Measurements from ENCODE around the gene RNLS. TPM values are rescaled to one million over a fixed set of nuclear protein-coding genes. Genes with fewer than 3 reads are reported as not detected.

The RNLS gene
- total and polyA plus RNA-seq, 8 donors = 2.5 to 6.4 (median 5.9) TPM

GRCh38 chr10:88342733-88343310 lies 240.3 kb downstream of the RNLS start:
- Histone ChIP-seq H3K9me3 (no peaks in the 10 kb centered on the region), H3K4me1 (peaks cover 0 to 14% (median 7%) of the 10 kb centered on the region in 3 donors), H3K36me3 (no peaks in the 10 kb centered on the region), H3K27me3 (no peaks in the 10 kb centered on the region), H3K27ac (no peak overlapping the region), H3K4me3 (no peak overlapping the region)
- intact Hi-C loops (cut with DNase I) = no loop called here
- WGBS, 2 donors = 94 to 95% methylated on average over 3 of the region's 3 CpGs
- no peak for TF ChIP-seq CTCF (IDR thresholded peaks at IDR 0.05)
- FAIRE-seq = no peak
- no peak for ATAC-seq
- no peak for DNase-seq

- DNase-seq (no peak), FAIRE-seq (no peak)
- WGBS, 2 donors = 93 to 100% methylated on average over 1 of the region's 1 CpG
These were observed 246.0 kb downstream of the RNLS start for GRCh38 chr10:88337134-88337533.

GRCh38 chr10:88336334-88336733 lies 246.8 kb downstream of the RNLS start:
- no peak for TF ChIP-seq CTCF (IDR thresholded peaks at IDR 0.05)
- H3K27ac ChIP-seq = no peak overlapping the region
- WGBS, 2 donors = 33 to 40% methylated on average over 4 of the region's 4 CpGs
- DNase-seq = no peak
- no peaks in the 10 kb centered on the region for H3K9me3 ChIP-seq
- H3K4me1 ChIP-seq = no peaks in the 10 kb centered on the region
- H3K36me3 ChIP-seq = no peaks in the 10 kb centered on the region
- no peak overlapping the region for H3K4me3 ChIP-seq
- FAIRE-seq = no peak
- intact Hi-C loops (cut with DNase I) = no loop called here
- no peaks in the 10 kb centered on the region for H3K27me3 ChIP-seq
- ATAC-seq = no peak

More at GRCh38 chr10:88337134-88337533, 246.0 kb downstream of the RNLS start:
- no peaks in the 10 kb centered on the region for H3K36me3 ChIP-seq
- H3K4me1 ChIP-seq = no peaks in the 10 kb centered on the region
- no peak overlapping the region for H3K4me3 ChIP-seq
- H3K27me3 ChIP-seq = no peaks in the 10 kb centered on the region
- no peak overlapping the region for H3K27ac ChIP-seq
- TF ChIP-seq CTCF (IDR thresholded peaks at IDR 0.05) = no peak
- no peaks in the 10 kb centered on the region for H3K9me3 ChIP-seq
- ATAC-seq = no peak
- intact Hi-C loops (cut with DNase I) = no loop called here

- intact Hi-C loops (cut with DNase I) = no loop called here
- no peak for TF ChIP-seq CTCF (IDR thresholded peaks at IDR 0.05)
- no peaks in the 10 kb centered on the region for H3K9me3 ChIP-seq
- H3K4me3 ChIP-seq = no peak overlapping the region
- FAIRE-seq = no peak
- H3K27me3 ChIP-seq = no peaks in the 10 kb centered on the region
- no peaks in the 10 kb centered on the region for H3K4me1 ChIP-seq
- no peak for ATAC-seq
- WGBS, 2 donors = 82 to 90% methylated on average over 3 of the region's 3 CpGs
- no peak overlapping the region for H3K27ac ChIP-seq
- no peak for DNase-seq
- H3K36me3 ChIP-seq = no peaks in the 10 kb centered on the region
These were observed 249.9 kb downstream of the RNLS start for GRCh38 chr10:88333248-88333630.

- FAIRE-seq (no peak), DNase-seq (no peak), ATAC-seq (no peak)
- H3K36me3 ChIP-seq = no peaks in the 10 kb centered on the region
- H3K4me1 ChIP-seq = no peaks in the 10 kb centered on the region
- no peak overlapping the region for H3K27ac ChIP-seq
- intact Hi-C loops (cut with DNase I) = no loop called here
- H3K4me3 ChIP-seq = no peak overlapping the region
- no peaks in the 10 kb centered on the region for H3K27me3 ChIP-seq
- TF ChIP-seq CTCF (IDR thresholded peaks at IDR 0.05) = no peak
- 75 to 83% methylated on average over 3 of the region's 3 CpGs for WGBS, 2 donors
- H3K9me3 ChIP-seq = no peaks in the 10 kb centered on the region
These were observed 250.4 kb downstream of the RNLS start for GRCh38 chr10:88332503-88333247.
